HS-5 (cell line): Measurements from ENCODE around the gene NASP.

ENCODE experiments used
- DNase-seq: peaks from one replicate; pipeline ENCODE4 v3.0.0-alpha.2; 2012; ENCODE audit warnings: low read depth

Gene NASP, protein sequence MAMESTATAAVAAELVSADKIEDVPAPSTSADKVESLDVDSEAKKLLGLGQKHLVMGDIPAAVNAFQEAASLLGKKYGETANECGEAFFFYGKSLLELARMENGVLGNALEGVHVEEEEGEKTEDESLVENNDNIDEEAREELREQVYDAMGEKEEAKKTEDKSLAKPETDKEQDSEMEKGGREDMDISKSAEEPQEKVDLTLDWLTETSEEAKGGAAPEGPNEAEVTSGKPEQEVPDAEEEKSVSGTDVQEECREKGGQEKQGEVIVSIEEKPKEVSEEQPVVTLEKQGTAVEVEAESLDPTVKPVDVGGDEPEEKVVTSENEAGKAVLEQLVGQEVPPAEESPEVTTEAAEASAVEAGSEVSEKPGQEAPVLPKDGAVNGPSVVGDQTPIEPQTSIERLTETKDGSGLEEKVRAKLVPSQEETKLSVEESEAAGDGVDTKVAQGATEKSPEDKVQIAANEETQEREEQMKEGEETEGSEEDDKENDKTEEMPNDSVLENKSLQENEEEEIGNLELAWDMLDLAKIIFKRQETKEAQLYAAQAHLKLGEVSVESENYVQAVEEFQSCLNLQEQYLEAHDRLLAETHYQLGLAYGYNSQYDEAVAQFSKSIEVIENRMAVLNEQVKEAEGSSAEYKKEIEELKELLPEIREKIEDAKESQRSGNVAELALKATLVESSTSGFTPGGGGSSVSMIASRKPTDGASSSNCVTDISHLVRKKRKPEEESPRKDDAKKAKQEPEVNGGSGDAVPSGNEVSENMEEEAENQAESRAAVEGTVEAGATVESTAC

DNA sequence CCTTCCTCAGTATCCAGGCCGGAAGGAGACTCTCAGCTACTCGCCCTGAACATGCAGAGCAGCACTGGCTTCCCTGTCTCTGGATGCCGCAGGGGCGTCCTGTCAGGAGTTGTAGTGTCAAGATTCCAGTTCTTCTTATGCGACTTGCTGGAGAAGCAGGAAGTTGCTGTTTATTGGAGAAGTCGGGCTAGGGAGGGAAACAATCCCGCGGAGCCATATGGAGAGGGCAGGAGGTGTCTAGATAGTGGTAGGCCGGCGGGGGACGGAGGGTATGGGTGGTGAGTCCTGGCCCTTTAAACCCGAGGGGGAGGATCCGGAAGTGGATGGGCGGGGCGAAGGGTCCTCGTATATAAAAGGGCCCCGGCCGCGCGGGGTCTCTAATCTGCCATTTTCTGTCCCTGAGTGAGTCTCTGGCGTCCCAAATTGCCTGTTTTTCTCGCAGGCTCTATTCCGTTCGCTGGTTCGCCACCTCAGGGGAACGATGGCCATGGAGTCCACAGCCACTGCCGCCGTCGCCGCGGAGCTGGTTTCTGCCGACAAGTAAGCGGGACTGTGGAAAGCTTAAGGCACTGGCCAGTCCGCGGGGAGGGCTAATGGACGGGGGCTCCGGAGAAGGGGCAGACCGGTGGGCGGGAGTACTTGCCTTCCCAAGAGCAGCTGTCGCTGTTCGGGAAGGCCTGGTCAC is at the start of gene NASP:
NASP (plus strand) TSS at position 376 of the 685 bp plus-strand sequence; CDS start at position 482, 106 bp downstream.
- DNase-seq, result no peak

DNA sequence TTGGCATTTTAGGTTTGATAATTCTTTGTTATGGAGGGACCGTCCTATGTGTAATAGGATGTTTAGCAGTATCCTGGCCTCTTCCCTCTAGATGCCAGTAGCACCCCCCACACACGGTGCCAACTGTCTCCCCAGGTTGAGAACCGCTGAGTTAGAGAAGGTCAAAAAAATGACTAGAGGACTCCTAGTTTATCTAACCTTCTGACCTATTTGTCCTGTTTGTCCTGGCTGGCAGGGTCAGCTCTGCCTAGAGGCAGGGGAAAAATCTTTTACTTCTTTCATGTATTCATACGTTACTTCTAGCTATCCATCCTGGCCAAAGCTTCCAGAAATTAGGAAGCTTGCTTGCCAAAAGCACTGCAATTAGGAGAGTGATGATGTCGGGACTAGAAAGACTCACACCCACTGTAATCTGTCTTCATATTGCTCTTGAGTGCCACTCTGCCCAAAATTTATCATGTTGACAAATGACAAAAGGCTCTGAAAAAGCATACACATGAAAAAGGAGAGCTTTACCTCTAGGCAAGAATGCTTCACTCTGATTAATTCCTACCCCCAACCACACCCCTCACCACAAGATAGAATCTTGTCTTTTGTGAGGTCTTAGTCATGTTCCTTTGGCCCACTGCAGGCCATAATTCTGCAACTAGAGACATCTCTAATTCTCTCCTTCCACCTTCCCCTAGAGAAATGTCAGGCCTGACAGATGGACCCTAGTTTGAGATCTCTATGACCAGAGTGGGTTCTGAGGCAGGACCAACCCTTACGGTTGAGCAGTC is 47.7 kb upstream of the NASP start:
- no peak for DNase-seq

DNA sequence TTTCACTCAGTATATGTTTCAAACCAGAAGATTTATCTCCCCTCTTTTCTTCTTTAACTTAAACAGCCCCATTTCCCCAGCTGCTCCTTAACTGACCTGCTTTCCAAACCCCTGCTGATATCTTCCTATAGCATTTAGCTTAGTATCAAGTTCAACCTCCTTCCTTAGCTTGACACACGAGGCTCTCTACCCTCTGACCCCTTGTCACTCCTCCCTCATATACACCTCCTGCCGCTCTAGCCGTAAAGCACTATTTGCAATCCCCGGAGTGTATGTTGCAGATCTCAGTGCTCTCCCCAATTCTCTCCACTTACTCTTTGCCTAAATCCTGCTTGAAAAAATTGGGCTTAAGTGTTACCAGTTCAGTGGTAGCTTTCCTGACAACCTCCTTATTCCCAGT is 47.0 kb upstream of the NASP start:
- no peak for DNase-seq

DNA sequence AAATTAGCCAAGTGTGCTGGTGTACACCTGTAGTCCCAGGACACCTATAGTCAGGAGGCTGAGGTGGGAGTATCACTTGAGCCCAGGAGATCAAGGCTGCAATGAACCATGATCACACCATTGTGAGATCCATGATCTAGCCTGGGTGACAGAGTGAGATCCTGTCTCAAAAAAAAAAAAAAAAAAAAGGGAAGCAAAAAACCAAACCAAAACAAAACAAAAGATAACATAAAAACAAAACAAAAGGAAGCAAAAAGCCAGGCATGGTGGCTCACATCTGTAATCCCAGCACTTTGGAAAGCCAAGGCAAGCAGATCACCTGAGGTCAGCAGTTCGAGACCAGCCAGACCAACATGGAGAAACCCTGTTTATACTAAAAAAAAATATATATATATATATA is 42.6 kb upstream of the NASP start:
- no peak for DNase-seq

DNA sequence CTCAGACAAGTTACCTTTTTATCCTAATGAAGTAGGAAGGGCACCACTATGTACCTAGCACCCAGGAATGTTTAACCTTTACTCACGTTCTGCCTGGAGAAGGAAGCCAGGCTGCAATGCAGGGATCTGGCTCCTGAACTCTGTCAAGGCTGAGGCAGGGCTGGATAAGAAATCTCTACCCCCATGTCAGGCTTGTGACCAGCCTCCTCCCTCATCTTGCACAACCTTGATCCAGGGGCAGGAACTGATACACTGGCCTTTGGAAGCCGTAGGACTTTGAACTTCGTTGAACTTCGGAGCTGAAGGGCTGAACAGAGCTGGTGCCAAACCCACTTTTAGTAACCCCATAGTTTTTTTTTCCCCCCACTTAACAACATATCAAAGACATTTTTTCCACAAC is 41.2 kb upstream of the NASP start:
- no peak for DNase-seq

DNA sequence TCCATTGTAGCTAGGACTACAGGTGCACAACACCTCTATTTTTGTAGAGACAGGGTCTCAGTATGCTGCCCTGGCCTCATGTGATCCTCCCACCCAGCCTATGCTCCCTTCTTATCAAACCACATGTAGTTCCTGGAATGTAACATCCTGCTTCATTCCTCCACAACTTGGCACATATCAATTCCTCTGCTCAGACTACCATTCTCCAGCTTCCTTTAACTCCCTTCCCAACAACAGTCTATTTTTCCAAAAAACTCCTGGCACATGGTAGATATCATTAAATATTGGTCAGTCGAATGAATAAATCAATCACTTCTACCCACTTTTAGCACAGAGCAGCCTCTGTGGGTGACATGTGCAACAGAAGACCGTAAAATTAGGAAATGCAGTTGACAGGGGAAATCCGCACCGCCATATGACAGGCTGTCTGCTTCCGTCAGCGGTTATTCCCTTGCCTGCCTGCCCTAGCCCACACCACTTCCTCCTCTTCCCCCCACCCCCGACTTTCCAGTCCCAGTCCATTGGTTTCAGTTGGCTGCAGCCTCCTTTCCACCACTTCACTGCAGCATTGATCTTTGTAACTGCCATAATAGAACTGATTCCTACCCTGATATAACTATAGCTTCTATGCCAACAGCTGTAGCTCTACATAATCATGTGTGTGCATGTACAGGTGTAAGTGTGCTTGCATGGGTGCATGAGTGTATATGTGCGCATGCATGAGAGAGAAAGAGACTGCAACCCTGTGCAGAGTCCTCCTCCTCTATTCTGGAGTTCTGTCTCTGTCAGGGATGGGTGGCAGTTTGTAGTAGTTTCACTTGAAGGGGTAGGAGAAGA is 40.0 kb upstream of the NASP start:
- DNase-seq, result no peak

DNA sequence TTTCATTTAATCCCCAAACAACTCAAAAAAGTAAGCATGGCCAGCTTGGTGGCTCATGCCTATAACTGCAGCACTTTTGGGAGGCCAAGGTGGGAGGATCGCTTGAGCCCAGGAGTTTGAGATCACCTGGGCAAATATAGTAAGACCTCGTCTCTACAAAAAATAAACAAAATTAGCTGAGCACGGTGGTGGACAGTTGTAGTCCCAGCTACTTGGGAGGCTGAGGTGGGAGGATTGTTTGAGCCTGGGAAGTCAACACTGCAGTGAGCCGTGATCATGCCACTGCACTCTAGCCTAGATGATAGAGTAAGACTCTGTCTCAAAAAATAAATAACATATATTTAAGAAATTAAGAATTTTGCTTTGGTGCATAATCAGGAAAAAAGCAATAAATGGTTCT is 39.3 kb upstream of the NASP start:
- no peak for DNase-seq

DNA sequence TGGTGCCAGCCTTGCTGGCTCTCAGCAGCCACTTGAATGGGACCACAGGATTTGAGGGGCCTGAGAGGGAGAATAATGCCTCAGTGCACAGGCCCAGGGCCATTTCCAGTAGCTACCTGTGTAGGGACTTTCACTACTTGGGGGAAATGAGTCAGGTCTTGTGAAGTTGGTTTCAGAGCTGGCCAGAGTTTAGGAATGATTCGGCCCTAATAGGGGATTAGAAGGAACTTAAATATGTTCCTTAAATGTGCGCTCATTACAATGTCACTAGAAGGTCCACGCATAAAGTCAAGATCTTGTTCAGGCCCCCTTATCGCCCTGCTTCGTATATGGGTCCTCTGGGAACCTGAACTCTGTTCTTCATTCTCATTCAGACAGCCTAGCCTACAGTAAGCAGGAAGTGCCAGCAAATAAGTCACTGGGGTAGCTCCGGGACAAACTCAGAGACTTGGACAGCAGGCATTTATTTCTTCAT is 38.8 kb upstream of the NASP start:
- DNase-seq, result no peak

DNA sequence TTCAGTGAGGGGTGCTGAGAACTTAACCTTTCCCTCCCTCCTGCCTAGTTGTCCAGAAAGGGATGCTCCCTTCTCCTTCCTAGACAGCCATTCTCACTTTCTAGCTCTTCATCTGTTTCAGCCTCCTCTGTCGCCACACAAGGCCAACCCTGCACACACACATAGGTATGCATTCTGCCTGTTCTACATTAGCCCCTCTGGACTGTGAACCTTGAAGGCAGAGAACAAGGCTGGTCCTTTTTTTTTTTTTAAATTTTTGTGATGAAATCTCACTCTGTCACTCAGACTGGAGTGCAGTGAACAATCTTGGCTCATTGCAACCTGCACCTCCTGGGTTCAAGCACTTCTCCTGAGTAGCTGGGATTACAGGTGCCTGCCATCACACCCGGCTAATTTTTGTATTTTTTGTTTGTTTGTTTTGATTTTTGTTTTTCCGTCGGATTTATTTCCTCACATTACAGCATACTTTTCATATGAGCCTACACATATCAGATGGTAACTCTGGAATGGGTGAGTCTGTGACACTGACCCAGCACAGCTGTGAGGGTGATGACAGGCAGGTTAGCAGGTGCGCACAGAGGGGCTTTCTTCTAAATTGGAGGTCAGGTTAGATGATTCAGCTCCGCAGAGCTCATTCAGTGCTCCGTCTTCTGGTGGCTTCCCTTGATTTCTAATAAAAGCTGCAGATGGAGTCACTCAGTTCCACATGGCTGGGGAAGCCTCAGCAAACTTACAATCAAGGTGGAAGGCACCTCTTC is 38.1 kb upstream of the NASP start:
- DNase-seq, result no peak

DNA sequence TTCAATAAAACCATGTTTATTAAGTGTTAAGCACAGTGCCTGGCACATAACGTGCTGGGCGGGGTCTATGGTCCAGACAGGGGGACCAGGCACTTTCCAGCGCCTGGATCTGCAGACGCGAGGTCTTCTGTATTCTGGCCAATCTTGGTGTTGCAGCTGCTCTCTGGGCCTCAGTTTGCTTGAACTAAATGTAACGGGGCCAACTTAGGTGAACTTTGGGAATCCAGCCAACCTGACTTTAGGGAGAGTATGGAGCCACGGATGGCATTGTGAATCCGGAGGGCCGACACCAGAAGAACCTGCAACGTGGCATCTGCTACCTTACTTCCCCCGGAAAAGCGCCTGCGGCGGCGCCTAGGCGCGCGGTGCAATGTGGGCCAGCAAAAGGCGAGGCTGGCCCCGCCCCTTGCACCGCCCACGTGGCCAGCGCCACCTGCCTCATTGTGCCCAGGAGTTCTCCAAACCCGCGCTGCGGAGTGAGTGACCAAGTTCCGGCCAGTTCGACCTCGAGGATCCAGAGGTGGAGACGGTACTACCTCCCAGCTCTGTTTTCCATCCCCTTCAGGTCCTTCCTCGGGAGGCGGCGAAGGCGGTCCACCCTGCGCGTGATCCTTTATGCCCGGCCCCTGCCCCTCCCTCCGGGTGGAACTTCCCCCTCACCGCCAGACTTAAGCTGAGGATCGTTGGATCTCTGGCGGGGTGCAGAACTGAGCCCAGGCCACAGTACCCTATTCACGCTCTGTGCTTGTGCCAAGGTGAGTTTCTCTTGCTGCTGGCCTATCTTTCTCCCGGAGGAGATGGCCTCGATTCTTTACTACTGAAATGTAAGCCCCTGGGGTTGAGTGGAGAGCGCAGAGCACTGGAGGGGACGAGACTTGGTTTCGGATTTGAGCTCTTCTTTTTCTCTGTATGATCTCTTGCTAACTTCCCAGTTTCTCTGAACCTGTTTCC is 33.2 kb upstream of the NASP start, which contains the start of gene AKR1A1:
AKR1A1 (plus strand) TSS at position 426 of the 951 bp plus-strand sequence. CDS start 10,969 bp downstream, outside the sequence.
- DNase-seq, result peak; percentile 63

DNA sequence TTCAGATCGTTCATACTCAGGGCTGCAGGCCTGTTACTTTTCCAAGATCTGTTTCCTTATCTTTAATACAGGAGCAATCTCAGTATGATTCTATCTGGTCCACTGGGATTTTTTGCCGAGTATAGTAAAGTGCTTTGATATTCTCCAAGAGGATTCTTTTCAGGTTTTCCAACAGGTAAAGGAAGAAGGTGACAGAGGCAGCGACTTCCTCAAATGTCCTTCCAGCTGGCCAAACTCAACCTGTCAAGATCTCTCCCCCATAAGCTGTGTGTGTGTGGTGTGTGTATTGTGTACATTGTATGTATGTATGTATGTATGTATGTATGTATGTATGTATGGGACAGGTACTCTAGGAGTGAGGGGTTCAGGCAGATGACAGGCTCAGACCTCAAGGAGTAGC is 32.2 kb upstream of the NASP start:
- DNase-seq, result no peak

DNA sequence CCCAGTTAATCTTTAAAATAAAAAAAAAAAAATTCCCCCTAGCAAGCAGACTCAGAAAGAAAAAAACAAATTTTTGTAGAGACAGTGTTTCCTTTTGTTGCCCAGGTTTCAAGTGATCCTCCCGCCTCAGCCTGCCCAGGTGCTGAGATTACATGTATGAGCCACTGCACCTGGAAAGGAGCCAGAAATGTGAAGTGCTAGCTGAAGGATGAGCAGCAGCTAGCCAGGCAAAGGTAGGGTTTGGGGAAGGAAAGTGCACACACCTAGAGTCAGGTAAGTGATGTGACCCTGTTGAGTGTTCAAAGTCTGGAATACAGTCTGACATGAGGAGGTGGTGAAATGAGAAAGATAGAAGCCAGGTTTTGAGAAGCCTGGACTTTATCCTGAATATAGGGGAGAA is 31.5 kb upstream of the NASP start:
- no peak for DNase-seq

DNA sequence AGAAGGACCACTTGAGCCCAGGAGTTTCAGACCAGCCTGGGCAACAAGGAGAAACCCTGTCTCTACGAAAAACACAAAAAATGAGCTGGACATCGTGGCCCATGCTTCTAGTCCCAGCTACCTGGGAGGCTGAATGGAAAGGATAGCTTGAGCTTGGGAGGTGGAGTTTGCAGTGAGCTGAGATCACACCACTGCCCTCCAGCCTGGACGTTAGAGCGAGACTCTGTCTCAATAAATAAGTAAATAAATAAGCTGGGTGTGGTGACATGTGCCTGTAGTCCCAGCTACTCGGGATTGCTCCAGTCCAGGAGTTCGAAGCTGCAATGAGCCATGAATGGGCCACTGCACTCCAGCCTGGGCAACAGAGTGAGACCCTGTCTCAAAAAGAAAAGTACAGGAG is 29.6 kb upstream of the NASP start:
- no peak for DNase-seq

DNA sequence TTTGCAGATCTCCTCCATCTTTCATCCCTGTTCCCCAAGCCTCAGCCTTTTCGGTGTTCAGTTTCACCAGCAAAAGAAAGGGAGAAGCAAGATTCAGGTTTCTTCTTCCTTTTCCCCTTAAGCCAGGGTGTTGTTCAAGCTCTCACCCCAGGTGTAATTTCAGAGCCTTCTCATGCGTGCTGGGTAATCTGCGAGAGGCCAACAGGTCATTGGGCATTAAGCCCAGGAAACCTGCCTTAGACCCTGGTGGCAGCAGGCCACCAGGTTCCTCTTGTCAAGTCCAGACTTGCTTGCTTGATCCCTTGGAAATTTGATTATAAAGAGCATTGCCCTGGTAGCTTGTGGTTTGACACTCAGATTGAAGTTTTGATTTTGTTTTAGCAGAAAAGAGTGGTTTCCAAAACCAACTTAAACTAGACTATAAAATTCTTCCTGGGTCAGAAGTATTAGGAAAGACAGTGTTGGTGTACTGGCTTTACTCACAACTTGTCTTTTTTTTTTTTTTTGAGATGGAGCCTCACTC is 26.4 kb upstream of the NASP start:
- no peak for DNase-seq

DNA sequence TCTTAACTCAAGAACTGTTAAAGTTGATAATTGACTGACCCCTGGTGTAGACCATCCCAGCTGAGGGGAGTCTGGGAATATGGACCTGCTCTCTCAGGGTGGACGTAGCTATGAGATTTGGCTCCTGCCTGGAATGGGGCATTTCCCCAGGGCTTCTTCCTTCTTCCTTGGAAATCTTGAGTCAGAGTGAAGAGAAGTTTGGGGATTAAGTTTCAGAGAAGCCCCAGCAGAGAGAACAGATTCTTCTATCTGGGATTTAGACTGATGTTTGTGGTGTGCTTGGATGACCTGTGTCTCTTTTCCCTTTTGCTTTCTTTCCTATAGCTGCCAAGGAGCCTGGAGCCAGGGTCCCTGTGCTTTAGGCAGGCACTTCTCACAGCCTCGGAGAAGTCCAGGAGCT is 20.0 kb upstream of the NASP start:
- no peak for DNase-seq

DNA sequence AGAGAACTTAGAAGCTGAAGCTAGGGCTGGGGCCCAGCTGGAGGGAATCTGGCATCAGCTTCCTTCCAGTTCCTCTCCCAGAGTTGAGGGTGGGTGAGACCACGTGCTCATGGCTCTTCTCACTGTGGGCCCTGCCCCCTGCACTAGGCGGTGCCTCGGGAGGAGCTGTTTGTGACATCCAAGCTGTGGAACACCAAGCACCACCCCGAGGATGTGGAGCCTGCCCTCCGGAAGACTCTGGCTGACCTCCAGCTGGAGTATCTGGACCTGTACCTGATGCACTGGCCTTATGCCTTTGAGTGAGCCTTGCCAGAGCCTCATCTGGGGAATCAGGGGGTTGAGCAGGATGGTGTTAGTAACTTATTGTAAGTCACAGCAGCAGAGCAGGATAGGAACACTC is 17.1 kb upstream of the NASP start:
- no peak for DNase-seq

DNA sequence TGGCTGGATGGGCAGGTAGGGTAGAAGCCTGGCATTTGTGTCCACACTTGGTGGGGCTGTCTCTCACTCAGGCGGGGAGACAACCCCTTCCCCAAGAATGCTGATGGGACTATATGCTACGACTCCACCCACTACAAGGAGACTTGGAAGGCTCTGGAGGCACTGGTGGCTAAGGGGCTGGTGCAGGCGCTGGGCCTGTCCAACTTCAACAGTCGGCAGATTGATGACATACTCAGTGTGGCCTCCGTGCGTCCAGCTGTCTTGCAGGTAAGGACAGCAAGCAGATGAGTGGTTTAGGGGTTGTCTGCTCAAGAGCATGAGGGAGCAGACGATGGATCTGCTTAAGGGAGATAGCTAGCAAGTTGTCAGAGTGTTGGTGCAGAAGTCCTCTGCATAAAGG is 15.9 kb upstream of the NASP start:
- DNase-seq, result no peak

DNA sequence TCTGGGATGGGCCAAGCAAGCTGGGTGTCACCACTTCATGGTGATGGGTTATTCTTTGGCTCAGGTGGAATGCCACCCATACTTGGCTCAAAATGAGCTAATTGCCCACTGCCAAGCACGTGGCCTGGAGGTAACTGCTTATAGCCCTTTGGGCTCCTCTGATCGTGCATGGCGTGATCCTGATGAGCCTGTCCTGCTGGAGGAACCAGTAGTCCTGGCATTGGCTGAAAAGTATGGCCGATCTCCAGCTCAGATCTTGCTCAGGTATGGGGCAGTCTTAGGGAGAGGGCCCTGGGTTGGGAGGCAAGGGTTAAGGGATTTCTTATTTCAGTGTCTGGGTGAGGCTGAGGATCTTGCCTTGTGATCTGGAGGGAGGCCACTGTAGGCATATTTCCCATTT is 15.4 kb upstream of the NASP start:
- no peak for DNase-seq

DNA sequence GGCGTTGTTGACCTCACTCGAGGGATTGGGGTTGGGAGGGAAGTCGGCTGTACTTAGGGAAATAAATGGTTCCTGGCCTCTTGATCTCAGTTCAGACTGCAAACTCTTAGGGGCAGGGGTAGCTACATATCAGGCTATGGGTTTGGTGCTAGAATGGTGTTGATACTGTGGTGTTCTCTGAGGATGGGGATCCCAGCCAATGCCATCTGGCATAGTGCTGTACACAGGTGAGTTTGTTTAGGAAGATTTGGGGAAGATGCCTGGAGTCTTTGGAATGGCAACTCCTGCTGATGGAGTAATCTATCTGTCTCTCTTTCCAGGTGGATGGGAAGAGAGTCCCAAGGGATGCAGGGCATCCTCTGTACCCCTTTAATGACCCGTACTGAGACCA is 14.3 kb upstream of the NASP start:
- DNase-seq, result no peak
